Peyer's patch (tissue), 4 donors: Measurements from ENCODE around the gene EPG5. TPM values are rescaled to one million over a fixed set of nuclear protein-coding genes. Genes with fewer than 3 reads are reported as not detected.

Experiments used
- DNase-seq, 3 donors: peaks; one replicate each; pipeline ENCODE4 v3.0.0-alpha.2; 2017 to 2019
- H3K27ac ChIP-seq, 4 donors: fragments of 200-600 bp; sonication (generic); one replicate each; pipeline ENCODE4 v1.5.1; 2016 to 2019
- H3K27me3 ChIP-seq, 2 donors: fragments of 200-600 bp; sonication (generic); one replicate each; pipeline ENCODE4 v1.5.1; 2019
- H3K36me3 ChIP-seq, 3 donors: fragments of 200-600 bp; sonication (generic); one replicate each; pipeline ENCODE4 v1.5.1; 2016 to 2019
- H3K4me1 ChIP-seq, 4 donors: fragments of 200-600 bp; sonication (generic); one replicate each; pipeline ENCODE4 v1.5.1; 2016 to 2019
- H3K4me3 ChIP-seq, 4 donors: fragments of 200-600 bp; sonication (generic); 1 replicate in 3 of 4; 2 replicates in 1 of 4; pipeline ENCODE4 v1.5.1; 2016 to 2019; ENCODE audit warnings: mild to moderate bottlenecking in 1 of 4
- H3K9me3 ChIP-seq, 4 donors: fragments of 200-600 bp; sonication (generic); one replicate each; pipeline ENCODE4 v1.5.1; 2016 to 2019; ENCODE audit warnings: mild to moderate bottlenecking in 1 of 4
- CTCF ChIP-seq, 6 experiments: fragments of 450-650 bp in 4 of 6; fragments of 200-600 bp in 2 of 6; sonication (generic) in 1 of 6; IDR thresholded peaks; one replicate each; pipeline ENCODE4 v1.5.1; 2017 to 2019; ENCODE audit warnings: antibody characterized with exemption in 6 of 6, mild to moderate bottlenecking in 3 of 6, moderate library complexity in 1 of 6
- POLR2A ChIP-seq, 2 donors: fragments of 450-650 bp; IDR thresholded peaks; one replicate each; pipeline ENCODE4 v1.5.1; 2017; ENCODE audit warnings: antibody characterized with exemption in 2 of 2, mild to moderate bottlenecking in 2 of 2, moderate library complexity in 2 of 2
- total RNA-seq, 4 donors: library from RNA; depleted of rRNA; stranded (reverse); fragments of >200 nt; gene quantifications; one replicate each; pipeline ENCODE4 v1.1.0, GENCODE V29; 2016

Gene EPG5
- total RNA-seq, 4 donors from 2014 or later = 27.7 to 61.1 (median 33.3) TPM

- H3K4me1 ChIP-seq = no peaks in the 10 kb centered on the region
- H3K27me3 ChIP-seq = no peaks in the 10 kb centered on the region
- TF ChIP-seq POLR2A (IDR thresholded peaks at IDR 0.05) = no peak
- TF ChIP-seq CTCF (IDR thresholded peaks at IDR 0.05) = no peak
- no peaks in the 10 kb centered on the region for H3K36me3 ChIP-seq
- no peak overlapping the region for H3K4me3 ChIP-seq
- H3K9me3 ChIP-seq = no peaks in the 10 kb centered on the region
- DNase-seq = no peak
- H3K27ac ChIP-seq = no peak overlapping the region
These were observed 42.2 kb upstream of the EPG5 start for GRCh38 chr18:46009125-46009840.

GRCh38 chr18:46008531-46008930, 41.4 kb upstream of the EPG5 start:
- TF ChIP-seq CTCF (IDR thresholded peaks at IDR 0.05) (no peak), POLR2A (IDR thresholded peaks at IDR 0.05) (no peak)
- H3K27ac ChIP-seq = no peak overlapping the region

GRCh38 chr18:46007165-46007564, 40.0 kb upstream of the EPG5 start:
- no peaks in the 10 kb centered on the region for H3K4me1 ChIP-seq
- no peak for TF ChIP-seq POLR2A (IDR thresholded peaks at IDR 0.05)
- no peak for TF ChIP-seq CTCF (IDR thresholded peaks at IDR 0.05)
- no peak overlapping the region for H3K4me3 ChIP-seq
- no peak overlapping the region for H3K27ac ChIP-seq
- DNase-seq = no peak
- no peaks in the 10 kb centered on the region for H3K36me3 ChIP-seq
- H3K27me3 ChIP-seq = no peaks in the 10 kb centered on the region
- H3K9me3 ChIP-seq = no peaks in the 10 kb centered on the region

More at GRCh38 chr18:46008531-46008930, 41.4 kb upstream of the EPG5 start:
- Histone ChIP-seq H3K36me3 (no peaks in the 10 kb centered on the region), H3K4me1 (no peaks in the 10 kb centered on the region), H3K9me3 (no peaks in the 10 kb centered on the region), H3K27me3 (no peaks in the 10 kb centered on the region), H3K4me3 (no peak overlapping the region)
- DNase-seq = no peak

- Histone ChIP-seq H3K4me1 (no peaks in the 10 kb centered on the region), H3K27ac (no peak overlapping the region), H3K36me3 (no peaks in the 10 kb centered on the region), H3K4me3 (no peak overlapping the region), H3K27me3 (no peaks in the 10 kb centered on the region), H3K9me3 (no peaks in the 10 kb centered on the region)
- DNase-seq = no peak
- no peak for TF ChIP-seq POLR2A (IDR thresholded peaks at IDR 0.05)
- TF ChIP-seq CTCF (IDR thresholded peaks at IDR 0.05) = no peak
These were observed 35.8 kb upstream of the EPG5 start for GRCh38 chr18:46002934-46003333.

- no peak overlapping the region for H3K27ac ChIP-seq
- no peak for DNase-seq
- no peaks in the 10 kb centered on the region for H3K9me3 ChIP-seq
These were observed 34.8 kb upstream of the EPG5 start for GRCh38 chr18:46001892-46002291.

More at GRCh38 chr18:46001892-46002291, 34.8 kb upstream of the EPG5 start:
- TF ChIP-seq CTCF (IDR thresholded peaks at IDR 0.05) = no peak
- TF ChIP-seq POLR2A (IDR thresholded peaks at IDR 0.05) = no peak
- no peaks in the 10 kb centered on the region for H3K27me3 ChIP-seq
- no peak overlapping the region for H3K4me3 ChIP-seq
- H3K36me3 ChIP-seq = no peaks in the 10 kb centered on the region
- H3K4me1 ChIP-seq = no peaks in the 10 kb centered on the region
